ENCODE measurements around the gene SOX6. TPM values are rescaled to one million over a fixed set of nuclear protein-coding genes. Genes with fewer than 3 reads are reported as not detected.

The SOX6 gene
- total RNA-seq, 1 donor from 2014 or later: 8.3 TPM

DNA sequence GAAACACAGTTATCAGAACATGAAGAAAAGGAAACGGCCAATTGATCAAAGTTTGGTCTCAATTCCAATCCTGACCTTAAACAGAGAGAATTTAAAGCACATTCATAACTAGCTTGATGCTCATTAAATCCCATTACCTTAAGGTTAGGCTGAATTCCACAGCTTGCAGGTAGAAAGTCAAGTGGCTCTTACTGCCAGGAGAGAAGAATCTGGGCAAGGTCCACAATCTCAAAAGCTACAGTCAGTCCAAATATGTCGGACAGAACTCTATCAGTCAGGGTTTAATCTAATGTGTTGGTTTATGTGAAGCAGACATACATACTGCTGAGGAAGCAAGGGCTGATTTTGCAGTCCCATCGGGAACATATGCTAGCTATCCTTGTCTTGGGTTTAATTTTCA, 348.8 kb downstream of the SOX6 start:
- Histone ChIP-seq H3K27ac (no peak overlapping the region), H3K4me1 (peaks cover 2% of the 10 kb centered on the region), H3K36me3 (no peaks in the 10 kb centered on the region), H3K9me3 (no peaks in the 10 kb centered on the region), H3K27me3 (no peaks in the 10 kb centered on the region), H3K4me3 (no peak overlapping the region)
- TF ChIP-seq, protein P1, sequence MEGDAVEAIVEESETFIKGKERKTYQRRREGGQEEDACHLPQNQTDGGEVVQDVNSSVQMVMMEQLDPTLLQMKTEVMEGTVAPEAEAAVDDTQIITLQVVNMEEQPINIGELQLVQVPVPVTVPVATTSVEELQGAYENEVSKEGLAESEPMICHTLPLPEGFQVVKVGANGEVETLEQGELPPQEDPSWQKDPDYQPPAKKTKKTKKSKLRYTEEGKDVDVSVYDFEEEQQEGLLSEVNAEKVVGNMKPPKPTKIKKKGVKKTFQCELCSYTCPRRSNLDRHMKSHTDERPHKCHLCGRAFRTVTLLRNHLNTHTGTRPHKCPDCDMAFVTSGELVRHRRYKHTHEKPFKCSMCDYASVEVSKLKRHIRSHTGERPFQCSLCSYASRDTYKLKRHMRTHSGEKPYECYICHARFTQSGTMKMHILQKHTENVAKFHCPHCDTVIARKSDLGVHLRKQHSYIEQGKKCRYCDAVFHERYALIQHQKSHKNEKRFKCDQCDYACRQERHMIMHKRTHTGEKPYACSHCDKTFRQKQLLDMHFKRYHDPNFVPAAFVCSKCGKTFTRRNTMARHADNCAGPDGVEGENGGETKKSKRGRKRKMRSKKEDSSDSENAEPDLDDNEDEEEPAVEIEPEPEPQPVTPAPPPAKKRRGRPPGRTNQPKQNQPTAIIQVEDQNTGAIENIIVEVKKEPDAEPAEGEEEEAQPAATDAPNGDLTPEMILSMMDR (IDR thresholded peaks at IDR 0.05): no peak
- intact Hi-C loops (cut with DNase I): no loop called here
- DNase-seq (no peak), ATAC-seq (peak; percentile 69)

DNA sequence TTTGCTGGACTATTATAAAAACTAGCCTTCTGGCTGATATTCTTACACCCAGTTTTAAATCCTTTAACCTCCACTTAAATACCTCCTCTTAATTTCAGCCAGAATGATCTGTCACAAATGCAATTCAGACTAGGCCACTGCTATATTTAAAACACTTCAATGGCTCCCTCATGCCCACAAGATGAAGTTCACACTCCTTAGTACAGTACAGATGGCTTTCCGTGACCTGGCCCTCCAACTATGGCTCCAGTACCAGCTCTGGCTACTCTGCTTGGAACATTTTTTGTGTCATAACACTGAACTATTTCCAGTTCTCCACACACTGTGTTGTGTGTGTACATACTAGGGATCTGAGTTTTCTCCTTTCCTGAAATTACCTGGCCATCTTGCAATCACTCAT, 353.4 kb downstream of the SOX6 start:
- Histone ChIP-seq H3K27me3 (no peaks in the 10 kb centered on the region), H3K27ac (no peak overlapping the region), H3K4me1 (peaks cover 7% of the 10 kb centered on the region), H3K36me3 (no peaks in the 10 kb centered on the region), H3K9me3 (no peaks in the 10 kb centered on the region), H3K4me3 (no peak overlapping the region)
- ATAC-seq: no peak
- intact Hi-C loops (cut with DNase I): no loop called here
- no peak for DNase-seq
- TF ChIP-seq, protein P1 (IDR thresholded peaks at IDR 0.05): no peak

DNA sequence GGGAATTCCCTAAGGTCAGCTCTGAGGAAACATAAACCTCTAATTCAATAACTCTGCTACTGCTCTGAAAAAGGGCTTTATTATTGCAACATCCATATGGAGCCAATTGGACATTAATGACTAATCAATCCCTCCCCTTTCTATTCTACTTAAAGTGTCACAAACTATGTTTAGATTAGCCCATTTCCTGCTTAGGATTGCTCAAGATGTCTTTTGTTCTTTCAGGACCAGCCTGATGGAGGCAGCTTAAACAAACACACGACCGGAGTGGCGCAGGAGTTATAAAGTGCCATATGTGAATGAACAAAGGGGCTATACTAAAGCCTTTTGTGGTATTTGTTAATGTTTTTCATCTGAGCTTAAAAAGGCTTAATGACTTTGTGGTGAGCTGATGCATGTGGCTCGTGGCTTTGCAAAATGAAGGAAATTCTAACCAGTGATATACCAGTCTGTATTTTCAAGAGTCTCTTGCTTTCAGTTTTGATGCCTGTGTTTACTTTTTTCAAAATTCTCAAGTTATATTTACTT, 354.4 kb downstream of the SOX6 start:
- Histone ChIP-seq H3K4me3 (no peak overlapping the region), H3K9me3 (no peaks in the 10 kb centered on the region), H3K36me3 (no peaks in the 10 kb centered on the region), H3K27me3 (no peaks in the 10 kb centered on the region), H3K4me1 (peaks cover 7% of the 10 kb centered on the region), H3K27ac (peak overlapping the region; percentile 32)
- ATAC-seq (peak; percentile 79), DNase-seq (peak; percentile 48)
- TF ChIP-seq, protein P1 (IDR thresholded peaks at IDR 0.05): no peak
- intact Hi-C loops (cut with DNase I): no loop called here

DNA sequence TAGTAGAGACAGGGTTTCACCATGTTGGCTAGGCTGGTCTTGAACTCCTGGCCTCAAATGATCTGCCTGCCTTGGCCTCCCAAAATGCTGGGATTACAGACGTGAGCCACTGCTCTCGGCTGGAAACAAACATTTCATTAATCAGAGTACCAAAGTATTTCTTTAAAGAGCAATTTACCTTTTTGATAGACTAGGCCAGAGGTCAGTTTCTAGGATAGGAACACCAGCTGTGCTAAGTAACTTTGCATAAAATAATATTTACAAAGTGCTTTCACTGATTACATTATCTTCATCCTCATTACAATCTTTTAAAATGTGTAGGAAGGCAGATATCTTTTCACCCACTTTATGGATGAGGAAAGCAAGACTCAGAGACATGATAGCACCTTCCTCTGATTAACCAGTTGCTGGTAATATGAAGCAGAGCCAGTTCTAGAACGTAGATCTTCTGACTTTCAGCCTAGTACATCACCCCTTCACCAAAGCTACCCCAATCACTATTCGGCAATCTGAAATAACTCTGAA, 355.2 kb downstream of the SOX6 start:
- no peak overlapping the region for H3K27ac ChIP-seq
- no peaks in the 10 kb centered on the region for H3K27me3 ChIP-seq
- TF ChIP-seq, protein P1 (IDR thresholded peaks at IDR 0.05): no peak
- no peak for ATAC-seq
- H3K36me3 ChIP-seq: no peaks in the 10 kb centered on the region
- no peak for DNase-seq
- no peaks in the 10 kb centered on the region for H3K9me3 ChIP-seq
- H3K4me3 ChIP-seq: no peak overlapping the region
- intact Hi-C loops (cut with DNase I): no loop called here
- peaks cover 7% of the 10 kb centered on the region for H3K4me1 ChIP-seq

DNA sequence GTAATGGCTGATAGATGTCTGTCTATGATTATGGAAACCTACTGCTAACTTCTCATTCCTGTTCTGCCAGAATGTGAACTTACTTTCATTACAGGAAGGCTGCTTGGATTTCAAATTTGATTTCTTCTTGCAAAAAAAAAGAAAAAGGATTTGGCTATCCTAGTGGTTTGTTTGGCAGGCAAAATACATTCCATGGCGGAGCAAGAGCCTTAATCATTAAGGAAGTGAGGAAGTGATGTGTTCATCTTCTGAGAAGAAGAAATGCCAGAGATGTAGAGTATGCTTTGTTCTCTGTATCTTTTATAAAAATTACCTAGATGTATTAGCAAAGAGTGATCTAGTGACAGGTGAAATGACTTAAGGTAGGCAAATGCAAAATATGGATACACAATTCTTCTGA, 356.3 kb downstream of the SOX6 start:
- Histone ChIP-seq H3K27me3 (no peaks in the 10 kb centered on the region), H3K9me3 (no peaks in the 10 kb centered on the region), H3K4me1 (peaks cover 7% of the 10 kb centered on the region), H3K36me3 (no peaks in the 10 kb centered on the region), H3K4me3 (no peak overlapping the region), H3K27ac (no peak overlapping the region)
- ATAC-seq (no peak), DNase-seq (no peak)
- intact Hi-C loops (cut with DNase I): no loop called here
- TF ChIP-seq, protein P1 (IDR thresholded peaks at IDR 0.05): no peak

DNA sequence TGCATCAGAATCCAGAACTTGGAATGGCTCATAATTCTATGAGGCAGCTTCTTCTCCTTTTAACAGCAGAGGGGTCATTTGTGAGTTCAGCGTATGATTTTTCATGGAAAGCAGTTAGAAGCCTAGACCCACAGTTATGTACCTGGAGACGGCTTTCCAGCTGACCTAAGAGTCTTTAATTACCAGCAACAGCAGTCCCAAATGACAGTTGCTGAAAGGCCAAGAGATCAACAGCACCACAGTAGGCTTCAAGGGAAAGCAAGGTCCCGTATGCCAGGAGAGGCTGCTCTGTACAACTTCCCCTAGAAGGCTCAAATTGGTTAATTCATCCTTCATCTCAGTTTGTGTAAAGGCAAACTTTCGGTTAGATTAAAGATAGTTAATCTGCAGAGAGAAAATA, 363.0 kb downstream of the SOX6 start:
- no peaks in the 10 kb centered on the region for H3K27me3 ChIP-seq
- no peak for ATAC-seq
- H3K9me3 ChIP-seq: no peaks in the 10 kb centered on the region
- intact Hi-C loops (cut with DNase I): no loop called here
- no peak for DNase-seq
- no peaks in the 10 kb centered on the region for H3K36me3 ChIP-seq
- no peak overlapping the region for H3K4me3 ChIP-seq
- no peaks in the 10 kb centered on the region for H3K4me1 ChIP-seq
- no peak overlapping the region for H3K27ac ChIP-seq
- TF ChIP-seq, protein P1 (IDR thresholded peaks at IDR 0.05): no peak
